Panc1 (cell line): ENCODE measurements around the gene TUBB2B. TPM values are rescaled to one million over a fixed set of nuclear protein-coding genes. Genes with fewer than 3 reads are reported as not detected.

Source experiments
- ATAC-seq: fragments of 200-7000 bp; cut with Tn5 transposase; 2 replicates; pipeline ENCODE4 v1.9.1; 2020; ENCODE audit warnings: mild to moderate bottlenecking, moderate library complexity
- BruUV-seq: library from RNA; stranded (reverse); fragments of 400-500 nt; replicated peaks from 2 replicates; lab custom pipeline; 2021; lab: Mats Ljungman, UMichigan
- CTCF ChIA-PET: fragments of 300-600 bp; sonication (Branson Sonifier 250); formaldehyde crosslinking; loops from one replicate; lab custom pipeline; 2022; ENCODE audit warnings: antibody characterized with exemption; lab: Charles Lee
- POLR2A ChIA-PET: fragments of 300-600 bp; sonication (Branson Sonifier 250); formaldehyde crosslinking; loops from one replicate; lab custom pipeline; 2022; ENCODE audit warnings: antibody characterized with exemption; lab: Charles Lee
- DNase-seq: peaks from one replicate; pipeline ENCODE4 v3.0.0-alpha.2; 2010; ENCODE audit warnings: low read depth, low spot score
- H3K27ac ChIP-seq: 2 replicates; pipeline ENCODE4 v1.5.1; 2011; ENCODE audit warnings: mild to moderate bottlenecking, low read length, inconsistent platforms
- H3K27me3 ChIP-seq: fragments of 200-500 bp; sonication (Bioruptor generic); 2 replicates; pipeline ENCODE4 v1.6.0; 2014; ENCODE audit warnings: low read length, inconsistent platforms; ENCODE audit not compliant: control insufficient read depth, insufficient read depth
- H3K36me3 ChIP-seq: fragments of 200-500 bp; sonication (Bioruptor generic); 2 replicates; pipeline ENCODE4 v1.5.1; 2014; ENCODE audit warnings: inconsistent platforms, mild to moderate bottlenecking, low read length, moderate library complexity; ENCODE audit not compliant: control insufficient read depth, insufficient read depth
- H3K4me1 ChIP-seq: 2 replicates; pipeline ENCODE4 v1.5.1; 2011; ENCODE audit warnings: inconsistent platforms, mild to moderate bottlenecking, low read length, moderate library complexity; ENCODE audit not compliant: control insufficient read depth, insufficient read depth
- H3K4me3 ChIP-seq, 2 experiments: 2 replicates each; pipeline ENCODE4 v1.5.1; 2011 to 2012; ENCODE audit warnings: low read depth in 2 of 2, low read length in 2 of 2, mild to moderate bottlenecking in 2 of 2, inconsistent platforms in 1 of 2, moderate library complexity in 1 of 2
- H3K9me3 ChIP-seq: fragments of 200-500 bp; sonication (Bioruptor generic); 2 replicates; pipeline ENCODE4 v1.5.1; 2014; ENCODE audit warnings: low read depth, mild to moderate bottlenecking, inconsistent platforms, low read length, moderate library complexity; ENCODE audit not compliant: control insufficient read depth, insufficient read depth
- CTCF ChIP-seq: fragments of 450-650 bp; IDR thresholded peaks from 2 replicates; pipeline ENCODE4 v1.5.1; 2017; ENCODE audit warnings: mild to moderate bottlenecking
- POLR2AphosphoS5 ChIP-seq: IDR thresholded peaks from 2 replicates; pipeline ENCODE4 v1.6.1; 2012; ENCODE audit warnings: mild to moderate bottlenecking, low read depth, low read length, moderate library complexity
- REST ChIP-seq, 2 experiments: IDR thresholded peaks; 2 replicates each; pipeline ENCODE4 v1.6.1; 2011 to 2012; ENCODE audit warnings: low read depth in 2 of 2, control low read depth in 1 of 2, low read length in 1 of 2, mild to moderate bottlenecking in 1 of 2, moderate library complexity in 1 of 2; ENCODE audit not compliant: insufficient read depth in 1 of 2
- SIN3A ChIP-seq: IDR thresholded peaks from 2 replicates; pipeline ENCODE4 v1.6.1; 2012; ENCODE audit warnings: low read depth, mild to moderate bottlenecking, low read length, moderate library complexity, borderline replicate concordance; ENCODE audit not compliant: insufficient read depth
- TCF7L2 ChIP-seq: IDR thresholded peaks from 2 replicates; pipeline ENCODE4 v1.6.1; 2011; ENCODE audit warnings: mild to moderate bottlenecking, low read depth, low read length, inconsistent platforms
- in situ Hi-C: cut with HindIII; loops from 2 replicates; pipeline ENCODE4 v1.10.0; 2016; ENCODE audit warnings: low sequenced_read_pairs, low pct_unique_long_range_greater_than_20kb
- intact Hi-C: fragments of 100-400 bp; cut with micrococcal nuclease; formaldehyde crosslinking; loops from one replicate; pipeline ENCODE4 v1.10.0; 2022; ENCODE audit not compliant: unreplicated experiment
- total RNA-seq: library from RNA; stranded (reverse); gene quantifications from one replicate; pipeline ENCODE4 v1.2.1, GENCODE V29; 2021; ENCODE audit not compliant: unreplicated experiment

Gene TUBB2B
- total RNA-seq, 1 experiment from 2014 or later, result 22.7 TPM

- H3K9me3 ChIP-seq, result no peaks in the 10 kb centered on the region
- in situ Hi-C loops, result no loop called here
- H3K36me3 ChIP-seq, result no peaks in the 10 kb centered on the region
- peaks cover 9% of the 10 kb centered on the region for H3K4me1 ChIP-seq
- no peak for DNase-seq
- intact Hi-C loops, result loop anchor here (10.0 kb wide), 1 partner anchor 67 kb away; no protein-coding TSS in a partner anchor
- H3K27me3 ChIP-seq, result peaks cover 6% of the 10 kb centered on the region
- TF ChIP-seq REST (IDR thresholded peaks at IDR 0.05; ENCODE audit: insufficient read depth in 1 of 2, low read depth in 2 of 2, low read length in 1 of 2) (no peak), POLR2AphosphoS5 (no peak), CTCF (no peak), SIN3A (no peak), TCF7L2 (no peak)
- ChIA-PET CTCF (no interaction called here), POLR2A (no interaction called here)
- peak overlapping the region; percentile 61 to 78 for H3K4me3 ChIP-seq
- peak; percentile 72 for ATAC-seq
- H3K27ac ChIP-seq, result peak overlapping the region; percentile 61
- BruUV-seq, result no TSS peak
Observed at GRCh38 chr6:3231247-3232016, 4.0 kb upstream of the TUBB2B start.

GRCh38 chr6:3230900-3231246 lies 3.4 kb upstream of the TUBB2B start:
- Histone ChIP-seq H3K4me3 (peak overlapping the region; percentile 61 to 78), H3K4me1 (peaks cover 9% of the 10 kb centered on the region), H3K27ac (no peak overlapping the region; the same call in 1 of the 2 replicates), H3K27me3 (peaks cover 6% of the 10 kb centered on the region), H3K36me3 (no peaks in the 10 kb centered on the region), H3K9me3 (no peaks in the 10 kb centered on the region)
- in situ Hi-C loops (no loop called here), intact Hi-C loops (loop anchor here (10.0 kb wide), 1 partner anchor 66 kb away; no protein-coding TSS in a partner anchor)
- BruUV-seq, result no TSS peak
- CTCF ChIA-PET, result interaction anchor here (0.7 kb wide), 1 partner anchor 107 kb away, joined by 5 read pairs; no protein-coding TSS in a partner anchor
- DNase-seq, result no peak
- TF ChIP-seq TCF7L2, result no peak
- POLR2A ChIA-PET, result interaction anchor here (0.6 kb wide), 1 partner anchor 57 kb away, joined by 4 read pairs; no protein-coding TSS in a partner anchor
- ATAC-seq, result no peak; the same call in 1 of the 2 replicates
